ENCODE results near the gene ZDHHC17.

DNA sequence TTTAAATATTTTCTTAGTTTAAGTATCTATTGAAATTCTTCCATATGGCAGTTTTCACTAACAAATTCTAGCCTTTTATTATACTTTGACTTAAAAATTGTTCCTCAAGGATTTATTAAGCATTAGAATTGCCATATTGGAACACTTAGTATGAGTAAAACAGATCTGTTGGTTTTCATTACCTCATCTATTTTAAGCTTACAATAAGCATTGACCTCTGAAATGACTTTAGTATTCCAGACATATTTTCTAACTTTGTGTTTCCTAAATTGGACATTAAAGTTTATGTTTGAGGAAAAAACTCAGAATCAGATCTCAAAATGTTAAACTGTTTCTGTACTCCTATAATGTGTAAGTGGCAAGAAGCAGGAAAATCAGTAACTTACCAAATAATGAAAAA lies 66.5 kb downstream of the ZDHHC17 start:
- TF ChIP-seq CTCF (IDR thresholded peaks at IDR 0.05) (no peak), EP300 (IDR thresholded peaks at IDR 0.05) (no peak)

All from tibial nerve (tissue), 4 donors.